Kidney (tissue), 14 donors: ENCODE data around the gene ZKSCAN1. TPM values are rescaled to one million over a fixed set of nuclear protein-coding genes. Genes with fewer than 3 reads are reported as not detected.

ENCODE experiments used
- DNase-seq, 5 donors: peaks; one replicate each; pipeline ENCODE4 v3.0.0-alpha.2; 2013 to 2020
- FAIRE-seq: peaks from 2 replicates; lab custom pipeline; 2012; peaks lifted over from hg19 to GRCh38; lab: Jason Lieb, UNC
- H3K27ac ChIP-seq, 2 donors: one replicate each; pipeline ENCODE4 v1.7.0; 2013; ENCODE audit warnings: low read depth in 2 of 2, low read length in 2 of 2, inconsistent platforms in 1 of 2
- H3K27me3 ChIP-seq: one replicate; pipeline ENCODE4 v1.7.1; 2013; ENCODE audit warnings: low read length, inconsistent platforms; ENCODE audit not compliant: control insufficient read depth, insufficient read depth
- H3K36me3 ChIP-seq, 3 donors: one replicate each; pipeline versions ENCODE4 v1.7.0 to v1.7.1; 2013; ENCODE audit warnings: low read length in 3 of 3, control low read depth in 1 of 3, inconsistent platforms in 1 of 3; ENCODE audit not compliant: insufficient read depth in 3 of 3, control insufficient read depth in 2 of 3
- H3K4me1 ChIP-seq, 3 donors: one replicate each; pipeline versions ENCODE4 v1.7.0 to v1.7.1; 2013; ENCODE audit warnings: low read length in 3 of 3, inconsistent platforms in 1 of 3, low read depth in 1 of 3; ENCODE audit not compliant: control insufficient read depth in 2 of 3, insufficient read depth in 2 of 3
- H3K4me3 ChIP-seq, 3 donors: one replicate each; pipeline versions ENCODE4 v1.7.0 to v1.8.1; 2013; ENCODE audit warnings: low read length in 3 of 3, control low read depth in 1 of 3, inconsistent platforms in 1 of 3
- H3K9ac ChIP-seq, 3 donors: one replicate each; pipeline versions ENCODE4 v1.7.0 to v1.7.1; 2013; ENCODE audit warnings: low read length in 3 of 3, control low read depth in 1 of 3, inconsistent platforms in 1 of 3
- H3K9me3 ChIP-seq, 3 donors: one replicate each; pipeline versions ENCODE4 v1.7.0 to v1.7.1; 2013; ENCODE audit warnings: low read length in 3 of 3, control low read depth in 1 of 3, inconsistent platforms in 1 of 3; ENCODE audit not compliant: control insufficient read depth in 2 of 3, insufficient read depth in 1 of 3
- intact Hi-C: fragments of 100-400 bp; cut with DNase I; formaldehyde crosslinking; loops from one replicate; pipeline ENCODE4 v1.11.1; 2022
- polyA plus RNA-seq: library from polyadenylated mRNA; stranded (reverse); fragments of 350-450 nt; fragmentation: Illumina TruSeq; extraction: RNeasy Lipid Tissue Mini Kit (QIAGEN cat#74804); gene quantifications from one replicate; pipeline ENCODE4 v1.2.3, GENCODE V29; 2014; ENCODE audit warnings: low read depth, low replicate concordance; ENCODE audit not compliant: insufficient read depth
- total RNA-seq: library from RNA; stranded (reverse); fragmentation: NEBNext Ultra II Directional; extraction: Animal tissue kit (Norgen Biotek cat#: 25700); gene quantifications from one replicate; pipeline ENCODE4 v1.2.1, GENCODE V29; 2021
- TF ChIP-seq, protein P1 (sequence below): IDR thresholded peaks from 3 replicates; pipeline ENCODE4 v1.5.1; 2012; ENCODE audit warnings: mild to moderate bottlenecking, moderate library complexity, borderline replicate concordance; ENCODE audit not compliant: insufficient read depth; ENCODE audit errors: extremely low read depth
- donor health status: control.
- donor health status: control.
- donor health status: control.
- donor health status: control.
- donor health status: control.
- donor health status: DM: yes; HTN: yes; CAD: no.
- donor health status: Normal renal cell carcinoma (clear cell type).

ZKSCAN1 gene
- total and polyA plus RNA-seq, 2 donors from 2014 or later: 7.7 to 76.6 TPM

DNA sequence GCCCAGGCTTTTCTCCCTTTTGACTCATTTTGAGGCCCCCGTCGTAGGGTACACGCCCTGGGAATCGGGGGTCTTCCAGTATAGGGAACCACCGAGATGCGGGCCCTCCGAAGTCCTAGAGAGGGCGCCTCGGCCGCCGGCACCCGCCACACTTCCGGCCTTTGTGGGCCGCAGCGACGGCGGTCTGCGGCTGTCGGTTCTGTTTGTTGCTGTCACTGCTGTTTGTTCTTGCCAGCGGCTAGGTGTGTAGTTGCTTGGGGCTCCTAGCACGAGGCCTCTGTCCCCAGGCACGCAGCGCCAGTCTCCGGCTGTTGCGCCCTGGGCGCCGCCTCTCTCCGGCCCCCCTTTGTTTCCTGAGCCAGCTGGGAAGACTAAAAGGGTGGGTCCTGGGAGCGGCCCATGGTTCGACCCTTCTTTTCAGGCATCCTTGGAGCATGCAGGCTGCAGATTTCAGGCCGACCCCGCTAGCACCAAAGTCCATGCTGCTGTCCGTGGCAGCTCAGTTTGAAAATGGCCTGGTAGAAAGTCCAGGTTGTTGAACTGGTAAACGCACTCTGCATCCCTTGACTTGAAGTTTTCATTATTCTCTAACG, 17.8 kb upstream of the ZKSCAN1 start:
- Histone ChIP-seq H3K36me3 (no peaks in the 10 kb centered on the region), H3K9me3 (no peaks in the 10 kb centered on the region), H3K27ac (peak overlapping the region; percentile 33 to 76), H3K4me1 (peaks cover 0 to 11% (median 3%) of the 10 kb centered on the region in 3 donors), H3K9ac (peak overlapping the region; percentile 6 to 43 (median 31)), H3K27me3 (no peaks in the 10 kb centered on the region), H3K4me3 (peak overlapping the region; percentile 28 to 55 (median 49))
- FAIRE-seq: no peak
- DNase-seq: peak; percentile 66 to 88 (median 76)
- TF ChIP-seq, protein P1, sequence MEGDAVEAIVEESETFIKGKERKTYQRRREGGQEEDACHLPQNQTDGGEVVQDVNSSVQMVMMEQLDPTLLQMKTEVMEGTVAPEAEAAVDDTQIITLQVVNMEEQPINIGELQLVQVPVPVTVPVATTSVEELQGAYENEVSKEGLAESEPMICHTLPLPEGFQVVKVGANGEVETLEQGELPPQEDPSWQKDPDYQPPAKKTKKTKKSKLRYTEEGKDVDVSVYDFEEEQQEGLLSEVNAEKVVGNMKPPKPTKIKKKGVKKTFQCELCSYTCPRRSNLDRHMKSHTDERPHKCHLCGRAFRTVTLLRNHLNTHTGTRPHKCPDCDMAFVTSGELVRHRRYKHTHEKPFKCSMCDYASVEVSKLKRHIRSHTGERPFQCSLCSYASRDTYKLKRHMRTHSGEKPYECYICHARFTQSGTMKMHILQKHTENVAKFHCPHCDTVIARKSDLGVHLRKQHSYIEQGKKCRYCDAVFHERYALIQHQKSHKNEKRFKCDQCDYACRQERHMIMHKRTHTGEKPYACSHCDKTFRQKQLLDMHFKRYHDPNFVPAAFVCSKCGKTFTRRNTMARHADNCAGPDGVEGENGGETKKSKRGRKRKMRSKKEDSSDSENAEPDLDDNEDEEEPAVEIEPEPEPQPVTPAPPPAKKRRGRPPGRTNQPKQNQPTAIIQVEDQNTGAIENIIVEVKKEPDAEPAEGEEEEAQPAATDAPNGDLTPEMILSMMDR: no peak
- intact Hi-C loops: no loop called here

DNA sequence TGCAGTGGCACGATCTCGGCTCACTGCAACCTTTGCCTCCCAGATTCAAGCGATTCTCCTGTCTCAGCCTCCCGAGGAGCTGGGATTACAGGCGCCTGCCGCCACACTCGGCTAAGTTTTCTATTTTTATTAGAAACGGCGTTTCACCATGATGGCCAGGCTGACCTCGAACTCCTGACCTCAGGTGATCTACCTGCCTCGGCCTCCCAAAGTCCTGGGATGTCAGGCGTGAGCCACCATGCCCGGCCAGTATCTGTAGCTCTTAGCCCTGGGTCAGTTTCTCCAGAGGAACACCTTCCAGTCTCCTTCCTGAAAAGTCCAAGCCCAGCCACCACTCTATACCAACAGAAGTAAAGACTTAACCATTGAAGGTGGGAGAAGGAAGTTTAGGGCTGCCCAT, 15.2 kb upstream of the ZKSCAN1 start:
- TF ChIP-seq, protein P1: no peak
- H3K27ac ChIP-seq: no peak overlapping the region
- H3K9me3 ChIP-seq: no peaks in the 10 kb centered on the region
- H3K4me3 ChIP-seq: no peak overlapping the region
- H3K27me3 ChIP-seq: no peaks in the 10 kb centered on the region
- no peaks in the 10 kb centered on the region for H3K36me3 ChIP-seq
- DNase-seq (no peak), FAIRE-seq (no peak)
- intact Hi-C loops: no loop called here
- peaks cover 0 to 11% (median 0%) of the 10 kb centered on the region in 3 donors for H3K4me1 ChIP-seq
- no peak overlapping the region for H3K9ac ChIP-seq

DNA sequence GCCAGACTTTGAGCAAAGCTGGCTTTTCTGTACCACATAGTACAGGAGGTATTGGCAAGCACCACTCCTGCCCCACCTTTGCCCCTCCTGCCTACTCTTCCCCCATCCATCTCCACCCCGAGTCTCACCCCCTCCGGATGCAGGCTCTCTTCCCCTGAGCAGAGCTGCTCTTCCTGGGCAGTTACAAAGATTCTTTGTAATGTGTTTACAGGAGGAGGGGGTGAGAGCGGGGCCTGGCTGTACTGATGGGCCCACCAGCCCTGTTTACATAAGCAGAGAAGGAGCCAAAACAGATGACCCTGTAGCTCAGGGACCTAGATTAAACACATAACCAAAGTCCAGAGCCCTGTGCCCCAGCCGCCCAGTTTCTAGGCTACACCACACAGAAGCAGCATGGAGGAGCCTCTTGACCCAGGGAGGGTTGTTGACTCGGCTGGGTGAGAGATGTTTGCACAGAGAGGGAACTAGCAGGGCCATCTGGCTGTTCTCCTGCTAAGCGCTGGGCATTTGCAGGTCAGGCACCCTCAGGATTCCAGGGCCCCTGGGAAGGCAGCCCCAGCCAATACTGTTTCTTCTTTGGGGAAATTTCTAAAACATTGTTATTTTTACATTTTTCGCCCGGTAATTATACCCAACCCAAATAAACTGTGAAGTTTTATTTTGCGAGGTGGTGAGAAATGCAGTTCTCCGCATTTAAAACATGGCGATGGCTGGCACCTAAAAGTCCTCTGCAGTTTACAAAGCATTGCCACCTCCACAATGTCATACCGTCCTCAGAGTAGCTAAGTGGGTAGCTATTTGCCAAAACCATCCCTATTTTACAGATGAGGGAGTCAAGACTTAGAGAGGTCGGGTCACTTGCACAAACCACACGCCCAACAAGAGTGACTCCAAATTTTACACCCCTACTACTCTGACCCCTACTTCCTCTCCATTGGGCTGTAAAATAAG, 11.4 kb upstream of the ZKSCAN1 start:
- no peaks in the 10 kb centered on the region for H3K4me1 ChIP-seq
- no peaks in the 10 kb centered on the region for H3K27me3 ChIP-seq
- no peak overlapping the region for H3K27ac ChIP-seq
- no peak for FAIRE-seq
- no peaks in the 10 kb centered on the region for H3K36me3 ChIP-seq
- DNase-seq: no peak
- H3K4me3 ChIP-seq: no peak overlapping the region
- no peaks in the 10 kb centered on the region for H3K9me3 ChIP-seq
- no peak overlapping the region for H3K9ac ChIP-seq
- TF ChIP-seq, protein P1: no peak
- intact Hi-C loops: no loop called here
